Activated CD8-positive, alpha-beta memory T cell treated with anti-CD3 and anti-CD28 coated beads, Interleukin-2, amount 50 U/mL, for 1 hour (primary cell): ENCODE data around the gene NR4A1.
A peak's percentile ranks its signal among the peaks of the same experiment; 100 is the strongest.

Experiments used
- DNase-seq: peaks from one replicate; pipeline ENCODE4 v3.0.0-alpha.2; 2020; ENCODE audit errors: extremely low read depth

NR4A1 gene

DNA sequence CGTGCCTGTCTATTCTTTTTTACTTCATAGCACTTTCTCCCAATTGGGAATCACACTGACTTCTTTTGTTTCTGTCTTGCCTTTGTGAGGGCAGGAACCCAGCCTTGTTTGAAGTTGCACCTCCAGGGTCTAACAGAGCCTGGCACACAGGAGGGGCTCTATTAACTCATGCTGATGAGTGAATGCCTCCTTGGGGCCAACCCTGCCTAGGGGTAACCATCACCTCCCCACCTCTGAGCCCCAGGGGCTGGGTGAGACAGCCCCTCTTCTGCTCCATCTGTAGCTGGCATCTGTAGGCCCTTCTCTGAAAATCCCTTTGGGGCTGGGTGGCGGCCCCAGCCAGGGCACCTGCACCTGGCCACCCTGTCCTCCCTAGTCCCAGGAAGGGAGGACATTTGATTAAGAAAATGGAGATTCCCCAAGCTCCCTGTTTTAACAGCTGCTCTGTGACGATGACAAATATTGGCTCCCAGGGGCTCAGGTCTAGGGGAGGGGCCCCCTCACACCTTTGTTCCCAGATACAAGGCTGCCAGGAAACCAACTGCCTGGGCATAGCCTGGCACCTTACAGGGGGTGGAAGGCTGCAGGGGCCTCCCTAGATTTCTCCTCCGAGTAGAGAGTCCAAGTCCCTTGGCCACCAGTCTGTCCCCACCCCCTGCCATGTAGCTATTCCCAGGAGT, 32.7 kb upstream of the NR4A1 start:
- no peak for DNase-seq

GRCh38 chr12:52019113-52019770, 32.0 kb upstream of the NR4A1 start:
- DNase-seq = no peak

- no peak for DNase-seq
Observed at GRCh38 chr12:52020539-52021336, 30.5 kb upstream of the NR4A1 start.

DNA sequence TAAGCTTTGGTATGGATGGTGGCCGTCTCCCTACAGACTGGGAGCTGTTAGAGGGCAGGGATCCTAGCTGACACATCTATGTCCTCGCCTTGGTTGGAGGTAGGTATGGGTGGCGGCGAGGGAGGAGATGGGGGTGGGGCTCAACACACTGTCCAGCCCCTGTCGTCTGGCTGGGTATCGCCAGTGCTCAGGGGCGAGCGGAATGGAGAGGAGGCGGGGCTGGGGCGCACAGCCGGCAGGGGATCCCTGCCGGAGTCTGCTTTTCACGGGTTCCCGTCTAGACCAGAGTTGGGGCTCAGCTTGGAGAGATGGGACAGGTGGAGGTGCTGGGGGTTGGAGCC, 28.4 kb upstream of the NR4A1 start:
- DNase-seq = no peak

DNA sequence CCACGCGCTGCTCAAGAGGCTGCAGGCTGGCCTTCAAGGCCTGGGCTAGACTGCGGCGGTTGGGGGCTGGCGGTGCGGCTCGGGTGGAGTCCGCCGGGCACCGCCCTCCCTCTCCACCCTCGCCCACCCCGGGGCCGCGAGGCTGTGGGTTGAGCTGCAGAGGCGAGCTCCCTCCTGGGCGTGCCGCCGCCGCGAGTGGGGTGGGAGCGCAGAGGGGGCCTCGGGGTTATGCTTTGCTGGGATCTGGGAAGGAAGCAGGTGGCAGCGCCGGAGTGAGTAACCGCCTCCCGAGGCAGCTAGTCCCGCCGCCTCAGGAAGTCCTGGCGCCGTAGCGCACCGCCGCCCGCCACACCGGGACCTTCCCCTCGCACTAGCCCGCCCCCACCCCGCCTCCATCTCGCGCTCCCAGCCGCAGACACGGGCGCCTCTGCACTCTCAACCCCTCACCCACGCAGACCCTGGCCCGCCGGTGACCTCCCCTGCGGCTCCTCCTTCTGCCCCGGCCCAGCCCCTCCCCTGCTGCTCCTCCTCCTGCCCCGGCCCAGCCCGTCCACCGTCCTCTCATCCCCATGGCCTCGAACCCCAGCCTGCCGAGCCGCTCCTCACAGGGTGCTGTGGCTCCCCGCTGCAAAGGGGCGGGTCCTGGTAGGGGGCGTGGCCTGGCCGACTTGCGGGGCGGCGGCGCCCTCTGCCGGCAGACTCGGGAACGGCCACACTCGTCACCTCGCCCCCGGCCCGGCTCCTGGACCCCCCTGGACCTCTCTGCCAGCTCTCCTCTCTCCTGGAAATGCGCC, 27.9 kb upstream of the NR4A1 start:
- peak; percentile 72 for DNase-seq

DNA sequence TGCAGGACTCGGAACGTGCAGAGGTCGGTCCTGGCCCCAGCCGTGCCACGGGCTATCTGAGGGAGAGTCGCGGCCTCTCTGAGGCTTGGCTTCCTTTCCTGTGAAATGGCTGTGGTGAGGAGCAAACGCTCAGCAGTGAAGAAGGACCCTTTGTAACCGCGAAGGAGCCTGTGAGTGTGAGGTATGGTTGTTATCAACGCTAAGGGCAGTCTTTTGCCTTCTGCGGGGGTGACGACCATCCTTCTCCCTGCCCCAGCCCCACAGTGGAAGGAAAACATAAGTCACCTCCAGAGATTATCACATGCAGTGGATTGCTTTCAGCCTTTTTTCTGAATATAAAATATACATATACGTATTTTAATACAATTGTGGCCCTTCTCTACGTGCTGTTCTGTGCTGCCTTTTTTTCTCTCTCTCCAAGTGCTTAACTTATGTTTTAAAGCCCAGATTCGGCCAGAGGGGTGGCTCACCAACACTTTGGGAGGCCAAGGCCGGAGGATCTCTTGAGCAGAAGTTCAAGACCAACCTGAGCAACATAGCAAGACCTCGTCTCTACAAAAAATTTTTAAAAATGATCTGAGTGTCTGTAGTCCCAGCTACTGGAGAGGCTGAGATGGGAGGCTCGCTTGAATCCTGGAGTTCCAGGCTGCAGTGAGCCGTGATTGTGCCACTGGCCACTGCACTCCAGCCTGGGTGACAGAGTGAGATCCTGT, 27.1 kb upstream of the NR4A1 start:
- DNase-seq = no peak

DNA sequence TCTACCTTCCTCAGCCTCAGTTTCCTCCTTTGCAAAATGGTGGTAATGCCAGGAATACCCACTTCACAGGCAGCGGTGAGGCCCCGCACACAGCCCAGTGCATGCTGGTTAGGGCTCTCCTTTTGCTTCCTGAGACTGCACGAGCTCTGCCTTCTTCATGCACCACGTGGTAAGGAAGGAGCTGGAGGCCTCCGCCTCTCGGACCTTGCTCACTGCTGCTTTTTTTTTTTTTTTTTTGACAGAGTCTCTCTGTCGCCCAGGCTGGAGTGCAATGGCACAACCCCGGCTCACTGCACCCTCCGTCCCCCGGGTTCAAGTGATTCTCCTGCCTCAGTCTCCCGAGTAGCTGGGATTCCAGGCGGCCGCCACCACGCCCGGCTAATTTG, 26.4 kb upstream of the NR4A1 start:
- no peak for DNase-seq

DNA sequence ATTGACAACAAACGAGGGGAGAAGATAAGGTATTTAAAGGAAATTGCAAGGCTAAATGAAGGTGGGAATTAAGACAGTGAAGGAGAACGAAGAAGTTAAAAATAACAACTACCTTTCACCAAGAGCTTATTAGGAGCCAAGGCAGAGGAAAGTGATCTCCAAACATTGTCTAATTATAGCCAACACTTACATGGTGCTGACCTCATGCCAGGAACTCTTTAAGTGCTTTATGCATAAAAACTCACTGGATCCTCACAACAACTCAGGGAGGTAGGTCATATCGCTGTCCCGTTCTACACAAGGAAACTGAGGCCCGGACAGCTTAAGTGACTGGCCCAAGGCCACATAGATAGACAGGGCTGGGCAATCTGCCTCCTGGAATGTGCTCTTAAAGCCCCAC, 25.0 kb upstream of the NR4A1 start:
- no peak for DNase-seq

GRCh38 chr12:52027085-52027843, 24.0 kb upstream of the NR4A1 start:
- DNase-seq = no peak

GRCh38 chr12:52029685-52030084, 21.6 kb upstream of the NR4A1 start:
- DNase-seq = no peak

- DNase-seq = no peak
Observed at GRCh38 chr12:52032446-52032803, 18.8 kb upstream of the NR4A1 start.

DNA sequence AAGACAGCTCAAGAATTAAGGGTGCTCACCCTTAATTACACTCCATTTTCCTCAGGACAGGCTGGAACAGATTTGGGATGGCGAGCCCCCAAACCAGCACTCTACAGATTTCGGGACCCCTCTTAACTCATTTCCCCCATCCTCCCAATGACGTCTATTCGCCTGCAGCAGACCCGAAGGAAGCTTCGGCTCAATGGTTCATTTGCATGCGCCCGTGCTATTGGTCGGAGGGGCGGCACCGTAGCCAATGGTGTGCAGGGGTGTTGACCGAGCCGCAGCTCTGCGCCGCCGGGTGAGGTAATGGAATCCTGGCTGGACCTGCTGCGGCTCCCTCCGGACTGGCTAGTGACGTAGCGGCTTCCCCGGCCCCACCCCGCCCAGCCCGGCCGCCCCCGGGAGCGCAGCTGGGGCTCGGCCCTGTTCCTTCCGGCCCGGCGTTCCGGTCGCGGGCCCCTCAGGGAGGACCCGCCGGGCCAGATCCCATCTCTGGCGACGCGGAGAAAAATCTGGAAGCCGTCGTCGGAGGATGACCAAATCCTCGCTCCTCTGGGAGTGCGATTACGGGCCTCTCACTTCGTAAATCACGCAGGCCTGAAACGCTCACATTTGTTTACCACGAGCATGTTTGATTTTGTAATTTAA, 18.3 kb upstream of the NR4A1 start:
- DNase-seq = peak; percentile 82

DNA sequence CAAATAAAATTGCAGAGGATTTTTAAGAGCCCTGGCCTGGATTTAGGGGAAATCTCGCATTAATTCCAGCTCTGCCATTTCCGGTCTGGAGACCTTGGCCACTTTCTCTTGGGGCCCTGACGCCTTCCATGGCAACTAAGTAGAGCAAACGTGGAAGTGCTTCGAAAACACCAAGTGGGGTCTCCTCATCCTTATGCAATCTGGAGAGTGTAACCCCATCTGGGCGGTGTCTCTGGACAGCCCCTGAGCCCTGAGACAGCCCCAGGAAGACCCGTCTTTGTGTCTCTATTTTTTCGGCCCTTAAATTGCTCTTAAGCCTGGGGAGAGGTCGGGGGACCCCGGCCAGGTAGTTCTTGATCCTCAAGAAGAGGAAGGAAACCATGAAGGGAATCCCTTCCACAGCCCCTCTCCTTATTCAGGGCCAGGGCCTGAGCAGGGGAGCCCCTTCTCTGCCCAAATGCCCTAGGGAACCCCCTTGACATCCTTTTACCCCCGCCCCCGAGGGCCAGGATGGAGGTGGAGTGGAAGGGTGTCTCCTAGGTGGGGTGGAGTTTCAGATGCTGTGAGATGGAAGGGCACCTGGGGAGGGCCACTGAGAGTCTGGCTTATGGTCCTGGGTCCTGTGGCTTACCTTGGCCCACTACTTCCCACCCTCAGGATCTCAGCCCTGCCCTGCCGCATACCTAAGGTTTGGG, 17.6 kb upstream of the NR4A1 start:
- DNase-seq = no peak

GRCh38 chr12:52035190-52035589, 16.1 kb upstream of the NR4A1 start:
- DNase-seq = no peak

- no peak for DNase-seq
Observed at GRCh38 chr12:52035926-52036325, 15.3 kb upstream of the NR4A1 start.

DNA sequence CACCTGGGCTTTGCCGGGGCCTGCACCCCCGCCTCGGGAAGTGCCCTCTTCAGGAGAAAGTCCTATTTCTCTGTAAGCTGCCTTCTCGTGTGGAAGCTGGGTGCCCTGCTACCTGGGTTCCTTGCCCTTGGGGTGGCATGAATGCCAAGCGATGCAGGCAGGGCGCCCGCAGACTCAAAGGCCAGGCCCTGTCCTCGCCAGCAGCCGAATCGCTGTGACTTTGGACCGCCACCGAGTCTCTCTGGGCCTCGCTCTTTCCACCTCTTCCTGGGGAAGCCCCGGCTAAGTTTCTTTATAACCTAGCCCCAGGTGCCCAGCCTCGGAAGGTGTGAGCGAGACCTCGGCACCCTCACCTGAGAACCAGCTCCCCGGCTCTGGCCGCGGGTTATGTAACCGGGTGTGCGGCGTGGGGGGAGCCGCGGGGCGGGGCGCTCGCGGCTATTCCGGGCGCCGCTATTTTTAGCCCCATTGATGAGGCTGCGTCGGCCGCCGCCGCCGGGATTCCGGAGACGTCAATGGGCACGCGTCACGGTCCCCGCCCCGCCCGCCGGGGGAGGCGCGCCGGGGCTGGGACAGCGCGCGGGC, 14.6 kb upstream of the NR4A1 start:
- peak; percentile 83 for DNase-seq

GRCh38 chr12:52037248-52037861, 13.9 kb upstream of the NR4A1 start:
- DNase-seq = no peak

- no peak for DNase-seq
Observed at GRCh38 chr12:52038447-52038846, 12.8 kb upstream of the NR4A1 start.

GRCh38 chr12:52041035-52041434, 10.2 kb upstream of the NR4A1 start:
- DNase-seq = no peak
